ENCODE results near the gene DIO2.

- TF ChIP-seq, protein P1, sequence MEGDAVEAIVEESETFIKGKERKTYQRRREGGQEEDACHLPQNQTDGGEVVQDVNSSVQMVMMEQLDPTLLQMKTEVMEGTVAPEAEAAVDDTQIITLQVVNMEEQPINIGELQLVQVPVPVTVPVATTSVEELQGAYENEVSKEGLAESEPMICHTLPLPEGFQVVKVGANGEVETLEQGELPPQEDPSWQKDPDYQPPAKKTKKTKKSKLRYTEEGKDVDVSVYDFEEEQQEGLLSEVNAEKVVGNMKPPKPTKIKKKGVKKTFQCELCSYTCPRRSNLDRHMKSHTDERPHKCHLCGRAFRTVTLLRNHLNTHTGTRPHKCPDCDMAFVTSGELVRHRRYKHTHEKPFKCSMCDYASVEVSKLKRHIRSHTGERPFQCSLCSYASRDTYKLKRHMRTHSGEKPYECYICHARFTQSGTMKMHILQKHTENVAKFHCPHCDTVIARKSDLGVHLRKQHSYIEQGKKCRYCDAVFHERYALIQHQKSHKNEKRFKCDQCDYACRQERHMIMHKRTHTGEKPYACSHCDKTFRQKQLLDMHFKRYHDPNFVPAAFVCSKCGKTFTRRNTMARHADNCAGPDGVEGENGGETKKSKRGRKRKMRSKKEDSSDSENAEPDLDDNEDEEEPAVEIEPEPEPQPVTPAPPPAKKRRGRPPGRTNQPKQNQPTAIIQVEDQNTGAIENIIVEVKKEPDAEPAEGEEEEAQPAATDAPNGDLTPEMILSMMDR (IDR thresholded peaks at IDR 0.05) = no peak
- TF ChIP-seq POLR2AphosphoS5 (IDR thresholded peaks at IDR 0.05) = no peak
Measured at GRCh38 chr14:80223696-80224465, 12.6 kb upstream of the DIO2 start.
